B cell (primary cell): ENCODE results near the gene NFAM1. TPM values are rescaled to one million over a fixed set of nuclear protein-coding genes. Genes with fewer than 3 reads are reported as not detected.
A peak's percentile ranks its signal among the peaks of the same experiment; 100 is the strongest.

ENCODE experiments used
- ATAC-seq: fragments of 200-7000 bp; cut with Tn5 transposase; one replicate; pipeline ENCODE4 v1.10.0; 2021; ENCODE audit warnings: low read depth, mild to moderate bottlenecking, moderate number of reproducible peaks, moderate library complexity
- CTCF ChIA-PET: fragments of 350-600 bp; sonication (Branson Sonifier 250); formaldehyde crosslinking; loops from one replicate; lab custom pipeline; 2021; ENCODE audit warnings: antibody characterized with exemption, inconsistent platforms; lab: Charles Lee
- POLR2A ChIA-PET: fragments of 350-600 bp; sonication (Branson Sonifier 250); formaldehyde crosslinking; loops from one replicate; lab custom pipeline; 2021; ENCODE audit warnings: antibody characterized with exemption; lab: Charles Lee
- DNase-seq: peaks from one replicate; pipeline ENCODE4 v3.0.0; 2013
- H2AFZ ChIP-seq: 2 replicates; pipeline ENCODE4 v1.6.1; 2012; ENCODE audit warnings: mild to moderate bottlenecking, low read depth, low read length; ENCODE audit not compliant: insufficient read depth, poor library complexity, severe bottlenecking
- H3K27ac ChIP-seq, 2 donors: 1 replicate in 1 of 2; 2 replicates in 1 of 2; pipeline ENCODE4 v1.5.1; 2012 to 2013; ENCODE audit warnings: low read length in 2 of 2, mild to moderate bottlenecking in 2 of 2, moderate library complexity in 1 of 2
- H3K27me3 ChIP-seq, 4 experiments: fragments of 200-600 bp in 1 of 4; sonication (generic) in 1 of 4; replicated peaks in 1 of 4; 1 replicate in 2 of 4; 2 replicates in 2 of 4; pipeline versions ENCODE4 v1.6.1 to v1.7.0; 2013 to 2016; ENCODE audit warnings: low read length in 3 of 4, mild to moderate bottlenecking in 2 of 4, mixed read lengths in 1 of 4, moderate library complexity in 1 of 4; ENCODE audit not compliant: insufficient read depth in 4 of 4, control insufficient read depth in 3 of 4; ENCODE audit errors: control extremely low read depth in 1 of 4
- H3K36me3 ChIP-seq, 2 experiments: replicated peaks in 1 of 2; 1 replicate in 1 of 2; 2 replicates in 1 of 2; pipeline versions ENCODE4 v1.6.1 to v1.7.1; 2013; ENCODE audit warnings: low read length in 1 of 2; ENCODE audit not compliant: insufficient read depth in 2 of 2, control insufficient read depth in 1 of 2; ENCODE audit errors: control extremely low read depth in 1 of 2, extremely low read depth in 1 of 2
- H3K4me1 ChIP-seq, 2 donors: fragments of 200-600 bp in 1 of 2; sonication (generic) in 1 of 2; 1 replicate in 1 of 2; 2 replicates in 1 of 2; pipeline versions ENCODE4 v1.5.1 to v1.6.1; 2013 to 2017; ENCODE audit warnings: low read length in 2 of 2; ENCODE audit not compliant: control insufficient read depth in 2 of 2, insufficient read depth in 2 of 2
- H3K4me2 ChIP-seq: replicated peaks from 2 replicates; pipeline ENCODE3; 2012; ENCODE audit warnings: mild to moderate bottlenecking, low read depth, low read length; ENCODE audit not compliant: poor library complexity, severe bottlenecking
- H3K4me3 ChIP-seq, 5 experiments: fragments of 200-600 bp in 1 of 5; sonication (generic) in 1 of 5; 1 replicate in 3 of 5; 2 replicates in 2 of 5; pipeline versions ENCODE4 v1.5.1 to v1.7.0; 2011 to 2016; ENCODE audit warnings: low read length in 4 of 5, mild to moderate bottlenecking in 4 of 5, low read depth in 2 of 5, control low read depth in 1 of 5, moderate library complexity in 1 of 5; ENCODE audit not compliant: insufficient read depth in 1 of 5; ENCODE audit errors: control extremely low read depth in 1 of 5, extremely low read depth in 1 of 5
- H3K79me2 ChIP-seq: fragments of 200-600 bp; sonication (generic); one replicate; pipeline ENCODE4 v1.6.0; 2016; ENCODE audit warnings: low read length; ENCODE audit not compliant: control insufficient read depth, insufficient read depth
- H3K9ac ChIP-seq: fragments of 200-600 bp; sonication (generic); 2 replicates; pipeline ENCODE4 v1.6.1; 2017; ENCODE audit warnings: mild to moderate bottlenecking, low read length, moderate library complexity
- H3K9me3 ChIP-seq, 3 donors: one replicate each; pipeline versions ENCODE4 v1.6.1 to v1.7.1; 2013; ENCODE audit warnings: low read length in 2 of 3; ENCODE audit not compliant: control insufficient read depth in 2 of 3, insufficient read depth in 1 of 3; ENCODE audit errors: control extremely low read depth in 1 of 3
- H4K20me1 ChIP-seq: 2 replicates; pipeline ENCODE4 v1.6.0; 2012; ENCODE audit warnings: mild to moderate bottlenecking, low read length; ENCODE audit not compliant: insufficient read depth, control insufficient read depth, poor library complexity, severe bottlenecking
- H3K27ac Mint-ChIP-seq: one replicate; pipeline ENCODE4 v1.8.0; 2021; ENCODE audit warnings: mixed read lengths
- H3K27me3 Mint-ChIP-seq: one replicate; pipeline ENCODE4 v1.8.0; 2021; ENCODE audit warnings: mixed read lengths
- H3K4me1 Mint-ChIP-seq: one replicate; pipeline ENCODE4 v1.8.0; 2021; ENCODE audit warnings: mixed read lengths
- H3K4me3 Mint-ChIP-seq: one replicate; pipeline ENCODE4 v1.8.0; 2021; ENCODE audit warnings: mixed read lengths
- H3K9me3 Mint-ChIP-seq: one replicate; pipeline ENCODE4 v1.8.0; 2022; ENCODE audit warnings: mixed read lengths; ENCODE audit not compliant: insufficient read depth
- CTCF ChIP-seq: fragments of 200-600 bp; IDR thresholded peaks from one replicate; pipeline ENCODE4 v1.8.0; 2022; ENCODE audit warnings: antibody characterized with exemption, mild to moderate bottlenecking
- EZH2 ChIP-seq: IDR thresholded peaks from 2 replicates; pipeline ENCODE4 v1.6.1; 2012; ENCODE audit warnings: borderline replicate concordance, low read depth, mild to moderate bottlenecking, moderate library complexity, low read length; ENCODE audit not compliant: insufficient read depth, poor library complexity, severe bottlenecking
- WGBS: methylation state at CpG from one replicate; pipeline ENCODE4 v1.1.5; 2013; ENCODE audit warnings: missing lambda C conversion rate; ENCODE audit not compliant: insufficient coverage; 5-methylcytosine and 5-hydroxymethylcytosine counted together
- intact Hi-C: fragments of 100-400 bp; cut with micrococcal nuclease; formaldehyde crosslinking; loops from one replicate; pipeline ENCODE4 v1.10.0; 2022
- polyA plus RNA-seq: library from polyadenylated mRNA; depleted of rRNA; stranded (reverse); fragments of >200 nt; gene quantifications from 2 replicates; pipeline ENCODE4 v1.2.3, GENCODE V29; 2012
- total RNA-seq, 2 donors: library from RNA; stranded (reverse); fragments of 120-200 nt in 1 of 2; gene quantifications; 1 replicate in 1 of 2; 2 replicates in 1 of 2; pipeline versions ENCODE4 v1.2.3 to v1.2.4, GENCODE V29; 2013 to 2022

The NFAM1 gene
- total and polyA plus RNA-seq, 2 donors (not counting 1 experiment from before 2014, with no cell fraction given) = 0.27 to 0.52 TPM

DNA sequence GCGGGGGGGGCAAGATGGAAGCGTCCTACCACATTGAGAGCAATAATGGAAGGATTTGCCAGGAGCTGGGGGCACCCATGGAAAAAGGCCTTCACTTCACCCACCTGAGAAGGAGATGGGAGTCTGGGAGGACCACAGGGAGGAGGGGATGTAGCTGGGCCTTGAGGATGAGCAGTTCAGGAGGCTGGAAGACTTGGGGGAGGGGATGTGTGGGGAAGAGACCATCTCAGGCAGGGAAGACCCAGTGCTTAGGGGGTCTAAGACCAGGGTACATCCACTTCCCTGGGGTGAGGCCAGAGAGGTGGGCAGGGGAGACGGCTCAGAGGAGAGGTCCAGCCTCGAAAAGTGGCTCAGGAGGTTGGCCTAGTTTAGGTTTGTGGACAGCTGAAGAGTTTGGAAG is 90.4 kb downstream of the NFAM1 start:
- Histone ChIP-seq H3K4me3 (no peak overlapping the region), H2AFZ (no peak overlapping the region), H3K27ac (no peak overlapping the region), H3K4me1 (peaks cover 4 to 12% of the 10 kb centered on the region in 2 donors), H3K9me3 (no peaks in the 10 kb centered on the region), H3K27me3 (peaks cover 0 to 55% (median 30%) of the 10 kb centered on the region in 4 experiments), H4K20me1 (no peaks in the 10 kb centered on the region), H3K36me3 (no peaks in the 10 kb centered on the region), H3K4me2 (no peak overlapping the region), H3K79me2 (no peaks in the 10 kb centered on the region), H3K9ac (no peak overlapping the region)
- ATAC-seq (no peak), DNase-seq (no peak)
- Mint-ChIP-seq H3K27me3 (peaks cover 44% of the 10 kb centered on the region), H3K4me3 (peak overlapping the region; percentile 76), H3K27ac (no peak overlapping the region), H3K9me3 (no peaks in the 10 kb centered on the region), H3K4me1 (peaks cover 10% of the 10 kb centered on the region)
- intact Hi-C loops = no loop called here
- CTCF ChIA-PET = no interaction called here
- POLR2A ChIA-PET = no interaction called here
- TF ChIP-seq EZH2 (no peak), CTCF (no peak)
- WGBS = 92% methylated on average over 2 of the region's 4 CpGs

GRCh38 chr22:42340829-42341383 is 91.3 kb downstream of the NFAM1 start:
- intact Hi-C loops = no loop called here
- Mint-ChIP-seq H3K4me1 (peaks cover 10% of the 10 kb centered on the region), H3K27me3 (peaks cover 47% of the 10 kb centered on the region), H3K9me3 (no peaks in the 10 kb centered on the region), H3K27ac (peak overlapping the region; percentile 21), H3K4me3 (peak overlapping the region; percentile 21)
- no peaks in the 10 kb centered on the region for H4K20me1 ChIP-seq
- no peaks in the 10 kb centered on the region for H3K79me2 ChIP-seq
- 11% methylated on average over 20 of the region's 26 CpGs for WGBS
- peak overlapping the region; percentile 35 for H3K4me2 ChIP-seq
- ATAC-seq = no peak
- H3K9ac ChIP-seq = no peak overlapping the region
- no peak overlapping the region for H2AFZ ChIP-seq
- peaks cover 4 to 12% of the 10 kb centered on the region in 2 donors for H3K4me1 ChIP-seq
- no peaks in the 10 kb centered on the region for H3K36me3 ChIP-seq
- no peak for DNase-seq
- CTCF ChIA-PET = no interaction called here
- H3K9me3 ChIP-seq = no peaks in the 10 kb centered on the region
- H3K27me3 ChIP-seq = peaks cover 0 to 54% (median 30%) of the 10 kb centered on the region in 4 experiments
- TF ChIP-seq CTCF = no peak
- no peak for TF ChIP-seq EZH2
- POLR2A ChIA-PET = no interaction called here
- no peak overlapping the region for H3K4me3 ChIP-seq
- no peak overlapping the region for H3K27ac ChIP-seq
